ENCODE results near the gene LARP4. TPM values are rescaled to one million over a fixed set of nuclear protein-coding genes. Genes with fewer than 3 reads are reported as not detected.

Gene LARP4
- total and polyA plus RNA-seq, 2 of the 4 experiments (the other 2 are of a cell fraction), result 11.3 to 42.5 TPM

DNA sequence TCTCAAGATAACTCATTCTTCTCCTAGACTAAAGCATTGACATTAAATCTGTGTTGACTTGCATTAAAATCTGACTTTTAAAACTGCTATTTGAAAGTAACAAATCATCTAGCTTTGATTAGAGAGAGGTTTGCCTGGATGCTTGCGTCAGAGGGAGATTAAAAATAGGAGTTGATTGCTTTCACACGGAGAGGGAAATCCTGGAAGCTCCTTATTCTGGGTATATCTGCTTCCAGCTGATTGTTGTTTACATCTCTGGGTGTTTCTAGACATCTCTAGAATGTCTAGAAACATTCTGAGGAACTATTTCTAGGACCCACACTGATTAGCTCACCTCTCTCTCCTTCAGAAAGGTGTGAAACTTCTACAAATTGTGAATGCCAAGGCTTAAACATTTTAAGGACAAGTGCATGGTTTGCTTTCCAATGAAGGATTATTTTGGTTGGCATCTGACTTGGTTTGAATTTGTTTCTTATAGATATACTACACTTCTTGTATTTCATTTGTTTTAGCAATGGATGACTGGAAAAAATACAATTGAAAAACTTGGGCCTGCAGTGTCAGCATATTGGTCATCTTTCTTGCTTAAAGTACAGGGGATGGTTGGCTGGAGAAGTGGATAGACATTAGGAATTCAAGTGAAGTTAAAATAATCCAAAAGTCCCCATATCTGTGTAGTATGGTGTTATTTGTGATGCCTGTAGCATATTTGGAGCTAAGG is 106.2 kb downstream of the LARP4 start:
- peaks cover 21% of the 10 kb centered on the region for H4K20me1 ChIP-seq (ENCODE audit: insufficient read depth, low read length)
- no peak overlapping the region for H2BK20ac ChIP-seq (ENCODE audit: low read depth, low read length)
- H3K9ac ChIP-seq (ENCODE audit: low read depth, low read length), result no peak overlapping the region; the same call in 1 of the 2 replicates
- no peak overlapping the region for H3K18ac ChIP-seq (ENCODE audit: low read depth, low read length)
- CTCF ChIA-PET, result interaction anchor here (1.2 to 1.7 kb wide), 3 partner anchors 38 to 131 kb away, joined by 3 to 5 read pairs (median 4); no protein-coding TSS in a partner anchor
- TF ChIP-seq MXI1 (IDR thresholded peaks at IDR 0.05; ENCODE audit: borderline replicate concordance, low read depth, low read length), result no peak
- peak; percentile 69 for TF ChIP-seq MAFK (IDR thresholded peaks at IDR 0.05; ENCODE audit: low read depth, low read length)
- H3K9me3 ChIP-seq (ENCODE audit: control insufficient read depth, insufficient read depth, low read length), result no peaks in the 10 kb centered on the region
- no peaks in the 10 kb centered on the region for H3K27me3 ChIP-seq (ENCODE audit: control insufficient read depth, insufficient read depth, low read length)
- H3K56ac ChIP-seq (ENCODE audit: extremely low read depth, insufficient read depth, low read length), result no peak overlapping the region
- DNase-seq, result no peak
- ATAC-seq (ENCODE audit: low read depth), result no peak
- H2AK5ac ChIP-seq (ENCODE audit: low read depth, low read length), result no peak overlapping the region
- no peak overlapping the region for H2AK9ac ChIP-seq (replicated peaks; ENCODE audit: low read depth, low read length, poor library complexity)
- no peak overlapping the region for H3K4me3 ChIP-seq (ENCODE audit: insufficient read depth, low read depth, low read length)
- no peak overlapping the region for H4K5ac ChIP-seq (ENCODE audit: low read depth, low read length)
- H3K79me1 ChIP-seq (ENCODE audit: low read depth in 1 of 2, low read length in 2 of 2), result peaks cover 19 to 50% of the 10 kb centered on the region in 2 experiments
- H3K14ac ChIP-seq (replicated peaks; ENCODE audit: low read depth, low read length), result no peak overlapping the region
- dilution Hi-C loops (cut with HindIII; ENCODE audit: low sequenced_read_pairs, unreplicated experiment), result no loop called here
- H2BK15ac ChIP-seq (ENCODE audit: low read depth, low read length), result no peak overlapping the region
- intact Hi-C loops (cut with micrococcal nuclease), result loop anchor here (5.0 kb wide), 1 partner anchor 115 kb away; no protein-coding TSS in a partner anchor
- no peak overlapping the region for H2BK120ac ChIP-seq (ENCODE audit: low read depth, low read length)
- H3K9me1 ChIP-seq (ENCODE audit: insufficient read depth, low read length), result no peaks in the 10 kb centered on the region
- H3K23ac ChIP-seq (ENCODE audit: low read depth, low read length), result no peak overlapping the region
- 0% methylated on average over 1 of the region's 2 CpGs; no CpG with 5 or more reads in 1 of the 2 experiments for WGBS, 2 experiments (ENCODE audit: extremely low coverage in 2 of 2, insufficient read length in 1 of 2)
- BruUV-seq (replicated peaks), result no TSS peak
- H4K91ac ChIP-seq (ENCODE audit: insufficient read depth, low read depth, low read length), result no peak overlapping the region
- no peak overlapping the region for H4K8ac ChIP-seq (ENCODE audit: low read depth in 2 of 2, low read length in 2 of 2)
- no peak overlapping the region for H2AFZ ChIP-seq (replicated peaks; ENCODE audit: low read length, poor library complexity)
- POLR2A ChIA-PET (ENCODE audit: unreplicated experiment), result interaction anchor here (0.6 kb wide), 1 partner anchor 511 kb away, joined by 3 read pairs; no protein-coding TSS in a partner anchor
- in situ Hi-C loops (cut with MboI; ENCODE audit: low sequenced_read_pairs), result loop anchor here (5.0 to 25.0 kb wide), 2 partner anchors 130 to 855 kb away; no protein-coding TSS in a partner anchor
- H3K4ac ChIP-seq (ENCODE audit: low read depth, low read length), result no peak overlapping the region
- H3K36me3 ChIP-seq (ENCODE audit: control insufficient read depth, insufficient read depth, low read length), result no peaks in the 10 kb centered on the region
- no peak overlapping the region for H3K27ac ChIP-seq (ENCODE audit: insufficient read depth, low read length)
- no peak overlapping the region for H2BK5ac ChIP-seq (ENCODE audit: low read depth, low read length, poor library complexity, severe bottlenecking)
- peak overlapping the region; percentile 65 for H3K4me2 ChIP-seq (ENCODE audit: low read depth, low read length)
- peaks cover 2% of the 10 kb centered on the region; the same call in 1 of the 2 replicates for H3K4me1 ChIP-seq (ENCODE audit: control insufficient read depth, insufficient read depth, low read length)

Measured in IMR-90 (cell line).